ENCODE data around the gene FSTL4.

Gene FSTL4

DNA sequence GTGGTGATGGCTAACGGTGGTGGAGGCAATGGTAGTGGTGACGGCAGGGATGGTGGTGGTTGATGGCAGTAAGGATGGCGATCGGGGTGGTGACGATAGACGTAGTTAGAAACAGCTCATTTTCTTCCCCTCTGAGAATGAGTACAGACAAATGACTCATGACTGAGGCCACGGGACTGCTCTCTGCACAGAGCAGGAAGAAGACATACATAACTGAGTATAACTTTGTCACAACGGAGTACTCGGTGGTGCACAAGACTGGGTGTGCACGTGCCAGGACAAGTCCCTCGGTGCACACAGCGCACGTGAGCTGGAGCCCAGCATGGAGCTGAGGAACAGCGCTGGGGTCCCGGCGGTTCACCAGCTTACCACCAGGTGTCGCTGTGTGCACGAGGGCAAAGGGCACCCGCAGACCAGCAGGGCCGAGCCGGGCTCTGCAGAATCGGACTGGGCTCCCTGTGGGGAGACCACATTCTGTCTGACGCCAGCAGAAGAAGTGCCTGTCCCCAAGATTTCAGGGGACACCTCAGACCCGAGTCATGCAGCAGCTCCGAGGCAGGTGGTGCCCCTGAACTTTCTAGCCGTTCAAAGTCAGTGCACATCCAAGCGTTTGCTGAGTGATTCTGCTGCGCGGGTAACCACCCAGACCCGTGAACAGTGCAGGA, 188.6 kb downstream of the FSTL4 start:
- DNase-seq = peak; percentile 73

DNA sequence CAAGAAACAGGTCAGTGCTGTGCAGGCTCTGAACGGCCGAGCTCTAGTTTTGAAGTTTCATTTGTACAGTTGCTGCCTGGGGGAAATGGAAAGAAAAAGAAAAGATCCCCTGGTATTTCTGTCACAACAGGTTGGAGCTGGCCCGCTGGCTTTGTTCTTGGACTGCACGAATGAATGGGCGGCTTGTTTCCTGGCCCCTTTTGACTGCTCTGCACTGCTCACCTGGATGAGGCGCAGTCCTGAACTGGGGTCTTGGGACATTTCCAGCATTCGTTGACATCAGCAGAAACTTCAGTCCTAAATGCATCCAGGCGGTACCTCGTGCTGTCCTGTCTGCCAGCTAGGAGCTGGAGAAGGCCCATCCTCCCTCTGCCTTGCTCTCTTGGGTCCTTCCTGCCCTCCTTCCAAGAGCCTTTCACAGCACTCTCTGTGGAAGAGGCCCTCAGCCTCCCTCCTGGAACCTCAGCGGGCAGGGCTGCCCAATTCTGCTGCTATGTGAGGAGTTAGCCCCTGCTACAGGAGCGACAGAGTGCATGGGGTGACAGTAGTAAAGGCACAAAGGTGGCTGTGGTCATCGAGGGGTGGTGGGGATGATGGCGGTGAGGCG, 189.2 kb downstream of the FSTL4 start:
- DNase-seq = no peak

DNA sequence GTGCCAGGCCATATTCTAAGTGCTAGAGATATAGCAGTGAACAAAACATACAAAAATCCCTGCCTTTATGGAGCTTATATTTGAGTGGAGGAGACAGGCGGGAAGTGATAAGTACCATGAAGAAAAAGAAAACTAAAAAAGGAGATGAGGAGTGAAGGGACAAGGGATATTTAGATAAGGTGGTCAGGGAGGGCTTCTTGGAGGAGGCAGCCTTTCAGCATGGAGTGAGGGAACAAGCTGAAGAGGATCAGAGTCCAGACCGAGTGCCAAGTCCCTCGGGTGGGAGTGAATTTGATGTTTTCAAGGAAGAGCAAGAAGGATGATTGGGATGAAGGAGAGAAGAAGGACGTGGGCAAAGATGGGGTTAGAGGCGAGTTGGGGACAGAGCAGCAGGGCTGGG, 190.5 kb downstream of the FSTL4 start:
- no peak for DNase-seq

DNA sequence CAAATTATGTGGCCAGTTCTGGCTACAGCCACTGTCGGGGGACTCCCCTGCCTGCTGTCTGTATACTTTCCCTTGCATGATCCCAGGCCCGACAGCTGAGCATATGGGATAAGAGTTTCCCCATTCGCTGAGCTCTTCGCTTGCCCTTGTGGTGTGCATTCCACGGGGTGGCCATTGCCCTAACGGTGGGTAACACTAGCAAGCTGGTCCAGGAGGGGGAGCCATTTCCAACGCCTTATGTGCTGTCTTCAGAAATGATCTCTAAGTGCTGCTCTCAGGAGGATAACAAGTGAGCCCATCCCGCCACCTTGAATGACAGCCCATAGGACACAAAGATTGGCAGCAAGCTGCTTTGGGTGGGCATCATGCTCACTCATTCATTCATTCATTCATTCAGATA, 190.9 kb downstream of the FSTL4 start:
- no peak for DNase-seq

DNA sequence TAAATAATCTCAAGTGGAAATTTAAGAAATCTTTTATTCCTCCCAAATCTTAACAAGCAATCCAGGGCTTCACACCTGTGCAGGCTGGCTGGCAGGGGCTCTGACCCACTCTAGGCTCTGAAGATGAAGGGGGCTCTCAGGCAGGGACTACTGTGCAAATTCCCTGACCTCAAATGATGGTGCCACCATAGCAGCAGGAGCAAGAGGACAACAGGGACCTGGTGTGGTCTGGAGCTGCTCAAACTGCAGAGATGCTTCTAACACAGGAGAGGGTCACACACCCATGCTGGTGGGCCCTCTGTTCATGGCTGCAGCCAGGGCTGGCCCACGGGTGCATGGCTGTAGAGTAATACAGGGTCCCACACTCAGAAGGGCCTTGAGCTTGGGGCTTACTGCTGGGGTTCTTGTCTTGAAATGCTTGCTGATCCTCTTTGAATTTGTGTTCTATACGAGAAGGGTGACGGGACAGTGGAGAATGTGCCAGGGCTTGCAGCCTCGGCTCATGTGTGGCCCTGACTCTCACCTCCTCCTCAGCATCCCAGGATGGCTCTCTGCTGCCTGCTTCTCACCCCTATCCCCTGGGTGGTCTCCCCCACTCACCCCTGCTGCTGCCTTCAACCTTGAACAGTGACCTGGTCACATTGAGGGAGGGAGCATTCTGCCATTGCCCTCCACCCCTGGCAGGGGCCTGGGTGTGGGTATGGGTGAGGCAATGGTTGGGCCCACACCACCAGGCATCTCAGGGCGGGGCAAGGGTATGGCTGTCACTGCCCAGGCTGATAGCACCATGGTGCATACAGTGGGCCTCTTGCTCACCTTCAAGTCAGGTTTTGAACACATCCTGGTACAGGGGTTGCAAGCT, 191.7 kb downstream of the FSTL4 start:
- DNase-seq = no peak

DNA sequence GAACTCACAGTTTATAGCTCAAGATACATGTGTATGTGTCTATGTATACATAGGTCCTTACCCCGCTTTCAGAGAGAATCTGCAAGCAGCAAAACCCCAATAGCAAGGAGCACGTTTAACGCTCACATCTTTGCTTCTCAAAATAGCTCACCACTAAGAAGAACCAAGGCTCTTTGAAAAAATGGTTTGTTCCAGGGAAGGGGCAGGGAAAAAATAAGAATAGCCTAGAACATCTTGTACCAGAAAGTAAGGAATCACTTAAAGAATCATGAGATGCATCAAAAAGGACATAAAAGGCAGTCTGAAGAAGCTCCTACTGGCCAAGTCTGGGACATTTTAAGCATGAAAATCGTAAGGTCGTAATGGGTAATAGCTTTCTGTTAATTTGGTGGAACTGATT, 196.4 kb downstream of the FSTL4 start:
- no peak for DNase-seq

DNA sequence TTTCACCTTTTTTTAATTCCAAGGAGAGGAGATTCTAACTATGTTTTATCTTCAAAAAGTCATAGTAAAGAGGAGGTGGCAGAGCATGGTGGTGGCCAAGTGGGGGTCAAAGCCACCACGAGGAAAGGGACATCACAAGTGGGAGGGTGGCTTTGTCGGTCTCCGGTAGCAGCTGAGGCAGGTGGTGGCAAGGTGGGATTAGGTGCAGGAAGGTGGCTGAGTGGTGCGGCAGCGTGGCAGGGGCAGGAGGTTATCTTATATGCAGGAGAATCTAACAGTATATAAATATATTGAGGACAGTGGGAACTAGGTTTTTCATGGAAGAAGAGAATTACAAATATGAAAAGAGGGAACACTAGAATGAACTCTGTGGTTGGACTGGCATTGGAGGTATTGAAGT, 196.8 kb downstream of the FSTL4 start:
- no peak for DNase-seq

DNA sequence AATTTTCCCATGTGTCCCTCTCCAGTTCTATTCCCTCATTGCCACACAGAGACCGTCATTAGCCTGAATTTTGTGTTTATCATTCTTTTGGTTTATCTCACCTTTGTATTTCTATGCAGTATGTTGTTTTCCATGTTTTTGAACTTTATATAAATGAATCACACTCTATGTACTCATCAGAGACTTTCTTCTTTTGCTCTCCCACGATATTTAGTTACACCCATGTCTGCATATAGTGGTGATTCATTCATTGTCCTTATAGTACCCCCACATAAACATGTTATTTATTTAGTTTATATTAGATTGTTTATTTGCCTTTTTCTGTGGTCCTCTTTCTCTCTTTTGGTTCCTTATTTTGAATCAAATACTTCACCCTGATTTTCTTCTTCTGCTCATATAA, 199.7 kb downstream of the FSTL4 start:
- no peak for DNase-seq

DNA sequence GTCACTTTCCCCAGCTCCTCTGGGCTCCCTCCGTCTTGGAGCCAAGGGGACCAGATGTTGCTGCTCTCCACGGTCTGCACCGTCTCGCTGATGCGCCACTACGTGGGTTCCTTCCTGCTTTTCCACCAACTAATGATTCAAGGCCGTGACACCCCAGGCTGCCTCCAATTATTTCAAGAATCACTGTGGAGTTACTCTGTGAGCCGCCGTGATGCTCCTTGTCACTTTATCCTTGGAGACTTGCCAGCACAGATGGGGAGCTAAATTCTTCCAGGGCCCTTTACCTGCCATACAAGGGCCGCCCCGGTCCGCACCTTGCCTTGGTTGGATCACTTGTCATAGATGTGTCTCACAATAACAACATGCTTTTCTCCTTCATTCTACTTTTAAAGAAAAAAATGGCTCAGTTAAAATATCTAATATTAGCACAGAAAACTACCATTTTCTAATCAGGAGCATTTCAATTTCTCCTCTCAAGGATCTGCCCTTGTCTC, 202.0 kb downstream of the FSTL4 start:
- no peak for DNase-seq

DNA sequence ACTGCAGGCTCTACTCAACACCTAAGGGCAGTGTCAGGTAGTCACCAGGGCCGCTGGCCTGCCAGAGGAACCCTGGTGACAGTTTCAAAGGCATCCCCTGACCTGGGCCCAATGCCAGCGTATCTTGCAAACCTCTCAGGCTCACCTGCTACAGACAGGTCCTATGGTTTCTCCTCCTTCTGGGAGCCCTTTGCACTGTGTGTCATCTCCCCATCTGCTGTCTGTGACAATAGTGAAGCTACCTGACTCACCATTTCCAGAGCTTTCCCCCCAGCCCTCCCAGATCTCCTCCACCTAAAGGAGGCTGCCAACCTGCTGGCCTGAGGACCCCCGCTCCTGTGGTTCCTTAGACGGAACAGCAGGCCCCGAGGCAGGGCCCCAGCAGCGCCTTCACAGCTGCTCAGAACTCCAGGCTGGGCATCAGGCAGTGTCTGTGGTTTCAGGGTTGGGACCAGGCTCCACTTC, 203.1 kb downstream of the FSTL4 start:
- DNase-seq = no peak

DNA sequence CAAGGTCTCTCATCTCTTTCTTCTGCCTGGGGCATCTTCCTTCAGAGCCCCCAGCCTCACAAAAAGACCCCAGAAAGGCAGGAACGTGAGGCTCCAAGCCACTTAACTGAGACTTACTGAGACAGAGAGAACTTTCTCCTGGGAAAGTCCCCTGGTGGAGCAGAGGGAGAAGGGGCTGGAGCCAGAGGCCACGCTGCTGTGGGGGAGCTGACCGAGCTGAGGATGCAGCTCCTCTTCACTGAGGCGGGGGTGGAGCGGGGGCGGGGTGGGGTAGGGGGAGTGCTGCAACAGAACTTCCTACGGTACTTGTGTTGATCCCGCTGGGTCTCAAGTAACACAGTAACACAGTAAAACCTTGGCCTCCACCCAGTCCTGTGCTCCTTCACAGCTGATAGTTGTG, 204.0 kb downstream of the FSTL4 start:
- no peak for DNase-seq

DNA sequence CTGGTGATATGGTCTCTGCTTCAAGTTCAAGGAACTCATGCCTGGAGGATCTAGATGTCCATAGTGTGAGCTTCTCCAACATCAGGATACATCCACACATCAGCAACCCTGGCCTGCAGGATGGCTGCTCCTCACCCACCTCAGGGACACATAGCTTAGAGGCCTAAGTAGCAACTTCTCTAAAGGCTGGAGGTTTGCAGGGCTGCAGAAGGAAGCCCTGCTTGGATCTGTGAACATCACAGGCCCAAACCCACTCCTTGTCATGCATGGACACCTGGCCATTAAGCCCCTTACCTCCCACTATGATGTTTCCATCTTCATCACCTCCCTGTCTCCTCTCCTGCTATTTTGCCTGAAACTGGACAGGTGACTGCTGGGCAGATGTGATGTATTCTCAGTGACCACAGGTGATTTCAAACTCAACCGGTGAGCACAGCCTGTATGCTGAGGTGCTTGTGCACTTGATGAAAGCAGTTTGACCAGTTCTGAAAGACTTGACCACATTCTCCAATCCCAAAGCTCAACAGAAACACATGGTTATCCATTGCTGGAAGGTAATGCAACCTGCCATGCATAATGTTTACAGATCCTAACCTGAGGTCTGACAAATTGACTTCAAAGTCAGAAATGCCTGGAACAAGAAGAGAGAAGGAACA, 205.2 kb downstream of the FSTL4 start:
- no peak for DNase-seq

DNA sequence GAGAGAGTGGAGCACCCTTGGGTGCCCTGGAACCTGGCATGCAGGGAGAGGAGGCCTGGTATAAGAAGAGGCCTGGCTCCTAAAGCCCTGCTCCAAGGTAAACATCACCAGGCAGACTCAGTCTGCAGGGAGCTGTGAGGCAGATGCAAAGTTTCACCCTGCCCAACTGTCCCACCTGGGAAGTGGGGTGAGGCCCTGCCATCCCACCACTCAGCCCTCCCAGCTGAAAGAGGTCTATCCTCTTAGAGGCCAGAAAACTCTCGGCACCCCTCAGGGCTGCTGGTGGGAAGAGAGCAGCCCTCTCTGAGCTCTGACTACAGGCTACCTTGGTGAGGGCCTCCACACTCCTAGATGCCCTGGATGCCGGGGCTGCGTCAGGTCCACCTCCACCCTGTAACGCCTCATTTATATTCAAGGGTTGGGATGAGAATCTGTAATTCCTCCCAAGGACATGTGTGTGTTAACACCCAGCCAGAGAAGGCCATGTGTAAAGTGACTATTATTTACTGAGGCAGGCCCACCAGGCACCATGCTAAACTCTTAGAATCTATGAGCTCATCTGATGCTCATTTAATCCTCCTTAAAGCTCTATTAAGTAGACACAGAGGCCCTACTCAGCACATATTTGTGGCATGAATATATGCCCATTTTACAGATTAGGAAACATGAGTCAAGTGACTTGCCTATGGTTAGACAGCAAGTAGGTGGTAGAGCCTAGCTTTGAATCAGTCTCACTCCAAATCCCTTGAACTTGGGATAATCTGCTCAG, 205.9 kb downstream of the FSTL4 start:
- DNase-seq = no peak

DNA sequence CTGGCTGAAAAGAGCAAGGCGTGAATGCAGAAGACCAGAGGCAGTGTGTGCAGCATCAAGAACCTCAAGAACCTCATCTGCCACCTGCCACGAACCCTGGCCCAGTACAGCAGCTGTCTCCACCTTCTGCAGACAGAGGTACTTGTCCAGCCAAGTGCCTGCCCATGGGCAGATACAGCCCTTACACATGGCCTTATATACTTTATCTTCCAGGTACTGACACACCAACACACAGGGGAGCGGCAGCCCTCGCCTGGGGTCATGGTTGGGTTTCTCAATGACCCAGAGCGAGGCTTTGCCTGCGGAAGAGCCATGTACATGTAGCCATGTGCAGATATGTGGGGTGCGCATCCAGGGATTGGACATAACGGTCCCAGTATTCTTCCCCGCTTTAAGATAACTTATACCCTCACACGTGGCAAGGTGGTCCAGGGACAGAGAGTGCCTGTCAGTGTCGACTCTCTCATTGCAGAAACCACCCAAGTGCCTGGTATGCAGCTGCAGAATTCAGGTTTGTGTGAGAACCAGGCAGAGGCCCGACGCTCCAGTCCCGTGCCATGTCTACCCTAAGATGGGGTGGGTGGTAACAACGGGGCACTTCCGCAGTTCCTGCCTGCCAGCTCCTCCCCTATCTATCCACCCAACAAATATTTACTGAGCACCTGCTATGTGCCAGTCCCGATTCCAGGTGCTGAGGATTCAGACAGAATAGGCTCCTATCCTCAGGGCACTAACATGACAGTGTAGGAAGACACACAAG, 206.9 kb downstream of the FSTL4 start:
- DNase-seq = no peak

DNA sequence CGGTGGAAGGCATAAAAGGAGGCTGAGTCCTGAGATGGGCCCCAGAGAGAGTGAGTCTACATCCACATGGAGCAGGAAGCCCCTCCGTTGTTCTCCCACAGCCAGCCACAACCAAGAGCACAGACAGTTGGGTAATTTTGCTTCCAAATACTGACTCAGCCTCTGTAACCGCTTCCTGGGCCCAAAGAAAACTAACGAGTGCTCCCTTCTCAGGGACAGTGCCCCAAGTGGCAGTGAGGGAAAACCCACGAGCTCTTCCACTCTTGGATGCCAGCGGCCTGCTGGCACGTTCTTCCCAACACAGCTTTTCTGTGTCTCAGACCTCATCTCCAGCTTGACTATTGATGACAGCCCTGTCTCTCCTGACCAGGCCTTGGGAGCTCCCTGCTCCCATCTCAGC, 207.6 kb downstream of the FSTL4 start:
- no peak for DNase-seq

DNA sequence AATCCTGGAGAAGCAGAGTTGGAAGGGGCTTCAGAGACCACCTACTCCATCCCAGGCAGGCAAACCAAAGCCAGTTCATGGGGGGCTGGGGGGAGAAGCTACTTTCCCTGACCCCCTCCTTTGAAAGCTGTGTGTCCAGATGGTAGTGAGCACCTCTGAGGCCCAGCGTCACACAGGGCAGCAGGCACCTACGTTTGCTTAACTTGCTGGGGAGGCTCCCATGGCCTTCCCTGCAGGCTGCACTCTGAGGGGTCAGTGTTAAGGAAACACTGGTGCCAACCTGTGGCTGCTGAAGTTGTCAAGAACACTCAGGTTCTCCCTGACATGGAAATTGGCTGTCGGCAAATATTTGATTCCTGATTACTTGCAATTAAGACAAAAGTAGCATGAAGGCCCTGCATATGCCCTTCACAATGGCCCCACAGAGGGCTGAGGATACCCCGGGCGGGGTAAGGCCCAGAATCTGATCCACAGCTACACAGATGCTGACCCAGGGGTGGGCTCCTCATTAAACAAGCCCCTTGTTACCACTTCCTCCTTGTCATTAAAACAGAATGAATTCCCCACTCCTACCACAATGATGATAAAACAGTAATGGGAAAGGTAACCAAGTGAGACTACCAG, 208.5 kb downstream of the FSTL4 start:
- no peak for DNase-seq

DNA sequence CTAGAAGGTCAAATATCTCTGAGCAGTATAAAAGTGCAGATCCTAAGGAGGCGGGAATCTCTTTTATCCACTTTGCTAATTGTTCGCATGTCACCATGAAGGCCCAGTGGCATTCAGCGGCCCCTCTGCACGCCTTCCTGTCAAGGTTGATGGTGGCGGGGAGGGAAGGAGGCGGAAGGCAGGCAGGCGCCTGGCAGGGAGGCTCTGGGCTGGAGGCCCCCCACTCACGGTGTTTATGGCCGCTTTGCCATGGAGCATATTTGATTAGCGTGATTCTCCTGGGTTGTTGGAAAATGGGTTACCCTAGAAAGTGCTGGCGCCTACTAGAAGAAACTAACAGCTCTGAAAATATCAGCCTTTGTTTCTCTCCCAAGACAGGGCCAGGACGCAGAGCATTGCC, 209.6 kb downstream of the FSTL4 start:
- DNase-seq = no peak

DNA sequence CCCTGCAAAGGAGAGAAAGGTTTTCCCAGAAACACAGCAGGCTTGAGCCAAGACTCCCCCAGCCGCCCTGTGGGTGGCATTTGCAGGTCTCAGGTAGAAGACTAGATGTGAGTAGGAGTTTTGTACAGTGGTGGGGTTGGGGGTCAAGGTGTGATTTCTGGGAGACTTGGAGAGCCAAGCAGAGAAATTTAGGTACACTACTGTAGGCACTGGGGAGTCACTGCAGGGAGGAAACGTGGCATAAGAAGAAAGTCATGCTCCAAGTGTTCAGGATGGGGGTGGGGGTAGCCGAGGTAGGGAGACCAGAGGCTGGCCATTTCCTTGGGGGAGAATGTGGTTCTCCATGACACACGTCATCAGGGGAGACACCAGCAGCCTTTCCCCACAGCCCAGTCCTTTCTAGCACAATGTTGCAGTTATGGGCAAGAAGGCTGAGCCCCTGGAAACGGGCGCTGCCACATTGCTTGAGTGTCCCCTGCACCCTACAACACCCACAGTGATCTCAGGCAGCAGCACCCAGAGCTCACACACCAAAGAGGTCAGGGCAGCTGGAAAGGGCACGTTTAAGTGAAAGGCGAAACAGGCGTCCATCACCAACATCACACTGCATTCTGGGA, 210.5 kb downstream of the FSTL4 start:
- no peak for DNase-seq

DNA sequence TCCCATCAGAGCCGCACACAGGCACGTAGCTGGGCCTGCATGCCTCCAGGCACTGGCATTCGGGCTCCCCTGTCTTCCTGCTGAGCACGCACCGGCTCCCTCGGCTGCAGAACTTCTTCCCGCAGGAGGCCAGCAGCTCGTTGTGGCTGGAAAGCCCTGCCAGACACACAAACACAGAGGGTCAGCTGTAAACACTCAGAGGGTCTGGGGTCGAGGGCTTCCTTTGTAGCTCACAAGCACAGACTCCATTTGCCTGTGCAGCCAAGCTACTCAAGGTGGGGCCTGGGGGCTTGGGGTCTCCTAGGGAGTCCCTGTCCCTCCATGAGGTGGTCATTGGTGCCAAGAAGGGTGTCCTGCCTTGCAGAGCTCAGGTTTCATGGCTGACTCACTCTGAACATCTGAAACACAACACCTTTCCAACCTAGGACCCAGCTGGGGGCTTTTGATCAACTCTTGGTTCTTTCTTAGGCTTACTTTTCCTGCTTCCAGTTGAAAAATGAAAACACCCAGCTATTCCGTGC, 211.4 kb downstream of the FSTL4 start:
- no peak for DNase-seq

DNA sequence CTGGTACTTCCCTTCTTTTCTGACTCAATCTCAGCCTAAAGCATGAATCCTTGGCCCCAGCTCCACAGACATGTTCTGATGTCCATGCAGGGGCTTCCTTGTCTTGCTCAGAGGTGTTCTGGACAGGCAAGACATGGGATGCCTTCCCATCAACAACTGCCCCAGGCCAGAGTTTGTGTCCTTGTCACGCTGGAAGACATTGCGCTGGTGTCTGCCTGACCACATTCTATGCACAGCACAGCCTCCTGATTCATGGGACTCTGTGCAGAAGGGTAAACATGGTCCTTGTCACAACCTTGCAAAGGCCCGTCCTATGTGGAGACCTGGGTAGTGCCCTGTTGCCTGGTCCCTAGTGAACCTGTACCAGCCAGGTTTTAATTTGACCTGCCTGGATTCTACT, 212.2 kb downstream of the FSTL4 start:
- no peak for DNase-seq
